IMR-90 (cell line): ENCODE data around the gene TXK. TPM values are rescaled to one million over a fixed set of nuclear protein-coding genes. Genes with fewer than 3 reads are reported as not detected.

Experiments
- ATAC-seq: fragments of 200-7000 bp; cut with Tn5 transposase; 2 replicates; pipeline ENCODE4 v1.9.1; 2020; ENCODE audit warnings: low read depth, mild to moderate bottlenecking, moderate library complexity
- BruUV-seq: library from RNA; stranded (reverse); fragments of 400-500 nt; replicated peaks from 2 replicates; lab custom pipeline; 2021; lab: Mats Ljungman, UMichigan
- CTCF ChIA-PET: fragments of 300-600 bp; formaldehyde crosslinking; extraction: SDS; loops from one replicate; lab custom pipeline; 2021; ENCODE audit warnings: antibody characterized with exemption; lab: Yijun Ruan, JAX
- POLR2A ChIA-PET: fragments of 300-600 bp; sonication (Branson Sonifier 250); formaldehyde crosslinking; loops from one replicate; lab custom pipeline; 2022; ENCODE audit warnings: antibody characterized with exemption; ENCODE audit not compliant: unreplicated experiment; lab: Charles Lee
- DNase-seq: peaks from one replicate; pipeline ENCODE4 v3.0.0; 2013
- H2AFZ ChIP-seq: replicated peaks from 2 replicates; pipeline ENCODE3; 2013; ENCODE audit warnings: low read length, mild to moderate bottlenecking; ENCODE audit not compliant: poor library complexity
- H2AK5ac ChIP-seq: 2 replicates; pipeline ENCODE4 v1.6.1; 2013; ENCODE audit warnings: low read depth, low read length, inconsistent platforms
- H2AK9ac ChIP-seq: replicated peaks from 2 replicates; pipeline ENCODE3; 2013; ENCODE audit warnings: mild to moderate bottlenecking, low read depth, low read length, moderate library complexity; ENCODE audit not compliant: poor library complexity
- H2BK120ac ChIP-seq: 2 replicates; pipeline ENCODE4 v1.6.1; 2013; ENCODE audit warnings: low read depth, low read length, inconsistent platforms
- H2BK15ac ChIP-seq: 3 replicates; pipeline ENCODE4 v1.6.1; 2013; ENCODE audit warnings: low read depth, low read length, inconsistent platforms
- H2BK20ac ChIP-seq: 2 replicates; pipeline ENCODE4 v1.6.1; 2013; ENCODE audit warnings: low read depth, mild to moderate bottlenecking, inconsistent platforms, low read length, moderate library complexity
- H2BK5ac ChIP-seq: 2 replicates; pipeline ENCODE4 v1.6.1; 2013; ENCODE audit warnings: mild to moderate bottlenecking, low read depth, low read length, inconsistent platforms; ENCODE audit not compliant: poor library complexity, severe bottlenecking
- H3K14ac ChIP-seq: replicated peaks from 2 replicates; pipeline ENCODE4 v1.6.1; 2013; ENCODE audit warnings: low read depth, low read length, inconsistent platforms
- H3K18ac ChIP-seq: 2 replicates; pipeline ENCODE4 v1.6.1; 2013; ENCODE audit warnings: low read depth, low read length, control low read depth
- H3K23ac ChIP-seq: 2 replicates; pipeline ENCODE4 v1.6.1; 2013; ENCODE audit warnings: low read depth, low read length, inconsistent platforms
- H3K27ac ChIP-seq: 2 replicates; pipeline ENCODE4 v1.5.1; 2013; ENCODE audit warnings: mild to moderate bottlenecking, control low read depth, low read length; ENCODE audit not compliant: insufficient read depth
- H3K27me3 ChIP-seq: 2 replicates; pipeline ENCODE4 v1.6.1; 2013; ENCODE audit warnings: low read length; ENCODE audit not compliant: control insufficient read depth, insufficient read depth
- H3K36me3 ChIP-seq: 2 replicates; pipeline ENCODE4 v1.6.1; 2013; ENCODE audit warnings: low read length, mixed read lengths; ENCODE audit not compliant: control insufficient read depth, insufficient read depth
- H3K4ac ChIP-seq: 2 replicates; pipeline ENCODE4 v1.6.1; 2013; ENCODE audit warnings: low read depth, low read length, inconsistent platforms
- H3K4me1 ChIP-seq: 2 replicates; pipeline ENCODE4 v1.6.1; 2013; ENCODE audit warnings: low read length, mixed read lengths; ENCODE audit not compliant: control insufficient read depth, insufficient read depth
- H3K4me2 ChIP-seq: 2 replicates; pipeline ENCODE4 v1.6.1; 2013; ENCODE audit warnings: low read depth, mild to moderate bottlenecking, control low read depth, low read length, moderate library complexity
- H3K4me3 ChIP-seq: 2 replicates; pipeline ENCODE4 v1.5.1; 2013; ENCODE audit warnings: low read depth, mild to moderate bottlenecking, control low read depth, low read length, moderate library complexity; ENCODE audit not compliant: insufficient read depth
- H3K56ac ChIP-seq: 2 replicates; pipeline ENCODE4 v1.6.1; 2013; ENCODE audit warnings: low read length, inconsistent platforms; ENCODE audit not compliant: insufficient read depth; ENCODE audit errors: extremely low read depth
- H3K79me1 ChIP-seq, 2 experiments: 2 replicates each; pipeline ENCODE4 v1.6.1; 2013; ENCODE audit warnings: low read length in 2 of 2, inconsistent platforms in 1 of 2, low read depth in 1 of 2
- H3K9ac ChIP-seq: 2 replicates; pipeline ENCODE4 v1.6.1; 2013; ENCODE audit warnings: low read depth, low read length, control low read depth
- H3K9me1 ChIP-seq: 2 replicates; pipeline ENCODE4 v1.6.1; 2013; ENCODE audit warnings: low read length, inconsistent platforms; ENCODE audit not compliant: insufficient read depth
- H3K9me3 ChIP-seq: 2 replicates; pipeline ENCODE4 v1.6.1; 2013; ENCODE audit warnings: low read length; ENCODE audit not compliant: control insufficient read depth, insufficient read depth
- H4K20me1 ChIP-seq: 2 replicates; pipeline ENCODE4 v1.6.1; 2013; ENCODE audit warnings: low read length, inconsistent platforms; ENCODE audit not compliant: insufficient read depth
- H4K5ac ChIP-seq: 2 replicates; pipeline ENCODE4 v1.6.1; 2013; ENCODE audit warnings: mild to moderate bottlenecking, low read depth, low read length, control low read depth
- H4K8ac ChIP-seq, 2 experiments: 2 replicates each; pipeline ENCODE4 v1.6.1; 2013; ENCODE audit warnings: low read depth in 2 of 2, low read length in 2 of 2, control low read depth in 1 of 2, inconsistent platforms in 1 of 2
- H4K91ac ChIP-seq: 2 replicates; pipeline ENCODE4 v1.6.1; 2013; ENCODE audit warnings: low read depth, low read length, inconsistent platforms; ENCODE audit not compliant: insufficient read depth
- BHLHE40 ChIP-seq: fragments of 150-350 bp; IDR thresholded peaks from 2 replicates; pipeline ENCODE4 v1.6.1; 2016; ENCODE audit warnings: mild to moderate bottlenecking, low read depth, low read length
- CEBPB ChIP-seq: IDR thresholded peaks from 2 replicates; pipeline ENCODE4 v1.6.1; 2012; ENCODE audit warnings: low read depth, low read length, improper control_type of control experiment
- CHD1 ChIP-seq: IDR thresholded peaks from 2 replicates; pipeline ENCODE4 v1.6.1; 2012; ENCODE audit warnings: low read depth, low read length, improper control_type of control experiment
- FOS ChIP-seq: fragments of 150-350 bp; IDR thresholded peaks from 2 replicates; pipeline ENCODE4 v1.6.1; 2016; ENCODE audit warnings: low read depth, low read length
- MAFK ChIP-seq: IDR thresholded peaks from 2 replicates; pipeline ENCODE4 v1.6.1; 2012; ENCODE audit warnings: low read depth, low read length, improper control_type of control experiment
- MAZ ChIP-seq: IDR thresholded peaks from 2 replicates; pipeline ENCODE4 v1.6.1; 2012; ENCODE audit warnings: low read depth, mild to moderate bottlenecking, low read length, improper control_type of control experiment, moderate library complexity, borderline replicate concordance
- MXI1 ChIP-seq: IDR thresholded peaks from 2 replicates; pipeline ENCODE4 v1.6.1; 2012; ENCODE audit warnings: low read depth, mild to moderate bottlenecking, low read length, moderate library complexity, borderline replicate concordance
- NFE2L2 ChIP-seq: fragments of 150-350 bp; IDR thresholded peaks from 2 replicates; pipeline ENCODE4 v1.6.1; 2016; ENCODE audit warnings: low read depth, mild to moderate bottlenecking, low read length
- RCOR1 ChIP-seq: IDR thresholded peaks from 2 replicates; pipeline ENCODE4 v1.6.1; 2012; ENCODE audit warnings: mild to moderate bottlenecking, low read length, improper control_type of control experiment; ENCODE audit not compliant: insufficient replicate concordance
- RFX5 ChIP-seq: IDR thresholded peaks from 2 replicates; pipeline ENCODE4 v1.8.0; 2012; ENCODE audit warnings: low read depth, mild to moderate bottlenecking, low read length, moderate library complexity
- SMC3 ChIP-seq: fragments of 150-350 bp; IDR thresholded peaks from 2 replicates; pipeline ENCODE4 v1.6.1; 2016; ENCODE audit warnings: low read depth, mild to moderate bottlenecking, antibody characterized with exemption, low read length, moderate library complexity
- WGBS, 2 experiments: methylation state at CpG; one replicate each; pipeline versions ENCODE4 v1.1.5 to v1.1.7; 2013; ENCODE audit warnings: missing lambda C conversion rate in 2 of 2; ENCODE audit not compliant: insufficient read length in 1 of 2; ENCODE audit errors: extremely low coverage in 2 of 2; 5-methylcytosine and 5-hydroxymethylcytosine counted together
- dilution Hi-C: fragments of 300-500 bp; cut with HindIII; formaldehyde crosslinking; loops from one replicate; pipeline ENCODE4 v1.14.3; 2018; ENCODE audit warnings: low sequenced_read_pairs; ENCODE audit not compliant: unreplicated experiment
- in situ Hi-C: fragments of 300-500 bp; cut with MboI; formaldehyde crosslinking; loops from 3 replicates; pipeline ENCODE4 v1.14.3; 2019; ENCODE audit warnings: low sequenced_read_pairs, inconsistent platforms, mixed read lengths
- intact Hi-C: fragments of 100-400 bp; cut with micrococcal nuclease; formaldehyde crosslinking; loops from 2 replicates; pipeline ENCODE4 v1.10.0; 2022
- polyA plus RNA-seq, 3 experiments: library from polyadenylated mRNA; depleted of rRNA; stranded (reverse); fragments of >200 nt; gene quantifications; 2 replicates each; pipeline ENCODE4 v1.2.3, GENCODE V29; 2012; ENCODE audit warnings: low replicate concordance in 1 of 3
- total RNA-seq: library from RNA; depleted of rRNA; stranded (reverse); fragments of >200 nt; gene quantifications from 2 replicates; pipeline ENCODE4 v1.2.3, GENCODE V29; 2012
- TF ChIP-seq, protein P1 (sequence below): fragments of 150-350 bp; IDR thresholded peaks from 2 replicates; pipeline ENCODE4 v1.6.1; 2016; ENCODE audit warnings: low read depth, mild to moderate bottlenecking, low read length, moderate library complexity, borderline replicate concordance
- TF ChIP-seq, protein P2 (sequence below): fragments of 150-350 bp; IDR thresholded peaks from 2 replicates; pipeline ENCODE4 v1.6.1; 2017; ENCODE audit warnings: mild to moderate bottlenecking, antibody characterized with exemption, low read length, low read depth
- TF ChIP-seq, protein P3 (sequence below): conservative IDR thresholded peaks from 2 replicates; pipeline ENCODE4 v1.5.1; 2012; ENCODE audit warnings: mild to moderate bottlenecking, low read depth, low read length, improper control_type of control experiment

The TXK gene
- total and polyA plus RNA-seq, 2 of the 4 experiments (the other 2 are of a cell fraction) = not detected

DNA sequence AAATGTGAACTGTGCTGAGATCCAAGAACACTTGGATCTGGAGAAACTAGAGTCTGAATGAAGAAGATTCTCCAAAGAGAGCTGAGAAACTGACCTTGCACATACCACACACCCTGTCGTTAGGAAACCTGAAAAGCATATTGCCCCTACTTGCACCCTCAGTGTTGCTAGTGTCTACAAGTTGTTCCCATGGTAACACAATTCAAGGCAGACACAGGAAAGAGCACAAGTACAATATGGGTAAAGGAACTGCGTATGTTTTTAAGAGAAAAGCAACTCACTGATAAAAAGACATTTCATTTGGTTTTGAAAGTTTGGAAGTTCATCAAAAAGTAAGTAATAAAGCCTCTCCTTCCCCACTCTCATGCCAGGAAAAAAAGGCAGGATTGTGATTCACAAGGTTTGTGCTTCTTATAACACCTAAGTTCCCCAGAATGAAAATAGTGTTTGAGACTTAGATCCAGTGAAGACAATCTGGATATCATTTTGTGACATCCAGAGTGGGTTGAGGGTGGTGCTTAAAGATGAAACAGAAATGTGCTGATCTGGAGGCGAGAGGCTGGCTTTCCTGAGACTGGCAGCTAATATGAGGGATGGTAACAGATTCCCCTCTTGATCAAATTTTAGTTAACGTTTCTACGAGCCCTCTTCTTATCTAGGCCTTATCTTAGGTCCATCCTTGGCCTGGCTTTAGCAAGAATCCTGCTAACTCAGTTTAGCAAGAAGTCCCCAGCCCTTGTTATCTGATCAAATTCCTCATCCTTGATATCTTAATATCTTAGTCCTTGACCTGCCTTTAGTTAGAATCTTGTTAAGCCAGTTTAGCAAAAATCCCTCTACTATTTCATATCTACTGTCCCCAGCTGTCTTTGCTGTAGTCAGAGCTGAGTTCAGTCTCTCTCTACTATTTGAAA, 75.2 kb downstream of the TXK start:
- POLR2A ChIA-PET = no interaction called here
- H3K79me1 ChIP-seq = no peaks in the 10 kb centered on the region
- no peak overlapping the region for H2BK20ac ChIP-seq
- no peak overlapping the region for H2BK15ac ChIP-seq
- DNase-seq (no peak), ATAC-seq (no peak)
- no peak overlapping the region for H2BK120ac ChIP-seq
- H3K14ac ChIP-seq = no peak overlapping the region
- no peaks in the 10 kb centered on the region for H3K27me3 ChIP-seq
- intact Hi-C loops (no loop called here), dilution Hi-C loops (no loop called here), in situ Hi-C loops (no loop called here)
- no peak overlapping the region for H3K4me3 ChIP-seq
- H3K36me3 ChIP-seq = no peaks in the 10 kb centered on the region
- H3K9ac ChIP-seq = no peak overlapping the region
- no peaks in the 10 kb centered on the region for H3K4me1 ChIP-seq
- WGBS, 2 experiments = 30% methylated on average over 2 of the region's 5 CpGs; no CpG with 5 or more reads in 1 of the 2 experiments
- H3K27ac ChIP-seq = no peak overlapping the region
- H2AK5ac ChIP-seq = no peak overlapping the region
- no peak overlapping the region for H3K56ac ChIP-seq
- CTCF ChIA-PET = no interaction called here
- no peak overlapping the region for H2BK5ac ChIP-seq
- no peak overlapping the region for H3K18ac ChIP-seq
- no peak overlapping the region for H4K5ac ChIP-seq
- no peak overlapping the region for H2AFZ ChIP-seq
- H4K91ac ChIP-seq = no peak overlapping the region
- no peak overlapping the region for H4K8ac ChIP-seq
- BruUV-seq = no TSS peak
- no peak overlapping the region for H3K23ac ChIP-seq
- H3K9me1 ChIP-seq = no peaks in the 10 kb centered on the region
- no peak overlapping the region for H3K4me2 ChIP-seq
- H3K4ac ChIP-seq = no peak overlapping the region
- H4K20me1 ChIP-seq = no peaks in the 10 kb centered on the region
- no peak overlapping the region for H2AK9ac ChIP-seq
- H3K9me3 ChIP-seq = no peaks in the 10 kb centered on the region
- TF ChIP-seq RCOR1 = no peak
- no peak for TF ChIP-seq BHLHE40
- TF ChIP-seq NFE2L2 = no peak
- no peak for TF ChIP-seq CHD1
- no peak for TF ChIP-seq MAFK
- TF ChIP-seq RFX5 = no peak
- TF ChIP-seq, protein P1, sequence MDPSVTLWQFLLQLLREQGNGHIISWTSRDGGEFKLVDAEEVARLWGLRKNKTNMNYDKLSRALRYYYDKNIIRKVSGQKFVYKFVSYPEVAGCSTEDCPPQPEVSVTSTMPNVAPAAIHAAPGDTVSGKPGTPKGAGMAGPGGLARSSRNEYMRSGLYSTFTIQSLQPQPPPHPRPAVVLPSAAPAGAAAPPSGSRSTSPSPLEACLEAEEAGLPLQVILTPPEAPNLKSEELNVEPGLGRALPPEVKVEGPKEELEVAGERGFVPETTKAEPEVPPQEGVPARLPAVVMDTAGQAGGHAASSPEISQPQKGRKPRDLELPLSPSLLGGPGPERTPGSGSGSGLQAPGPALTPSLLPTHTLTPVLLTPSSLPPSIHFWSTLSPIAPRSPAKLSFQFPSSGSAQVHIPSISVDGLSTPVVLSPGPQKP = no peak
- TF ChIP-seq CEBPB = no peak
- no peak for TF ChIP-seq MAZ
- no peak for TF ChIP-seq MXI1
- TF ChIP-seq, protein P2, sequence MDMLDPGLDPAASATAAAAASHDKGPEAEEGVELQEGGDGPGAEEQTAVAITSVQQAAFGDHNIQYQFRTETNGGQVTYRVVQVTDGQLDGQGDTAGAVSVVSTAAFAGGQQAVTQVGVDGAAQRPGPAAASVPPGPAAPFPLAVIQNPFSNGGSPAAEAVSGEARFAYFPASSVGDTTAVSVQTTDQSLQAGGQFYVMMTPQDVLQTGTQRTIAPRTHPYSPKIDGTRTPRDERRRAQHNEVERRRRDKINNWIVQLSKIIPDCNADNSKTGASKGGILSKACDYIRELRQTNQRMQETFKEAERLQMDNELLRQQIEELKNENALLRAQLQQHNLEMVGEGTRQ = no peak
- TF ChIP-seq SMC3 = no peak
- TF ChIP-seq, protein P3, sequence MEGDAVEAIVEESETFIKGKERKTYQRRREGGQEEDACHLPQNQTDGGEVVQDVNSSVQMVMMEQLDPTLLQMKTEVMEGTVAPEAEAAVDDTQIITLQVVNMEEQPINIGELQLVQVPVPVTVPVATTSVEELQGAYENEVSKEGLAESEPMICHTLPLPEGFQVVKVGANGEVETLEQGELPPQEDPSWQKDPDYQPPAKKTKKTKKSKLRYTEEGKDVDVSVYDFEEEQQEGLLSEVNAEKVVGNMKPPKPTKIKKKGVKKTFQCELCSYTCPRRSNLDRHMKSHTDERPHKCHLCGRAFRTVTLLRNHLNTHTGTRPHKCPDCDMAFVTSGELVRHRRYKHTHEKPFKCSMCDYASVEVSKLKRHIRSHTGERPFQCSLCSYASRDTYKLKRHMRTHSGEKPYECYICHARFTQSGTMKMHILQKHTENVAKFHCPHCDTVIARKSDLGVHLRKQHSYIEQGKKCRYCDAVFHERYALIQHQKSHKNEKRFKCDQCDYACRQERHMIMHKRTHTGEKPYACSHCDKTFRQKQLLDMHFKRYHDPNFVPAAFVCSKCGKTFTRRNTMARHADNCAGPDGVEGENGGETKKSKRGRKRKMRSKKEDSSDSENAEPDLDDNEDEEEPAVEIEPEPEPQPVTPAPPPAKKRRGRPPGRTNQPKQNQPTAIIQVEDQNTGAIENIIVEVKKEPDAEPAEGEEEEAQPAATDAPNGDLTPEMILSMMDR = no peak
- TF ChIP-seq FOS = no peak
